DMS114 treated with DMSO at 0.1 percent for 48 hours (cell line): ENCODE measurements around the gene PITPNM2.

ENCODE experiments used
- DNase-seq: peaks from one replicate; lab custom pipeline; 2025; ENCODE audit not compliant: unreplicated experiment; lab: John Stamatoyannopoulos, UW

Gene PITPNM2

GRCh38 chr12:123150744-123151456 lies at the start of gene PITPNM2:
Gene PITPNM2, minus strand, starts transcription at chr12:123151090. Its CDS starts 116,500 bp downstream, at chr12:123034590.
- peak; percentile 23 for DNase-seq

- DNase-seq, result no peak
These were observed 49.5 kb upstream of the PITPNM2 start for GRCh38 chr12:123200414-123200813.

GRCh38 chr12:123199936-123200335 lies 49.0 kb upstream of the PITPNM2 start:
- DNase-seq, result no peak

GRCh38 chr12:123187637-123188036 lies 36.7 kb upstream of the PITPNM2 start:
- no peak for DNase-seq

GRCh38 chr12:123180171-123180570 lies 29.3 kb upstream of the PITPNM2 start:
- no peak for DNase-seq

- no peak for DNase-seq
These were observed 21.1 kb upstream of the PITPNM2 start for GRCh38 chr12:123171967-123172366.

- no peak for DNase-seq
These were observed 16.4 kb upstream of the PITPNM2 start for GRCh38 chr12:123167329-123167728.

GRCh38 chr12:123165537-123165936 lies 14.6 kb upstream of the PITPNM2 start:
- DNase-seq, result no peak

DNA sequence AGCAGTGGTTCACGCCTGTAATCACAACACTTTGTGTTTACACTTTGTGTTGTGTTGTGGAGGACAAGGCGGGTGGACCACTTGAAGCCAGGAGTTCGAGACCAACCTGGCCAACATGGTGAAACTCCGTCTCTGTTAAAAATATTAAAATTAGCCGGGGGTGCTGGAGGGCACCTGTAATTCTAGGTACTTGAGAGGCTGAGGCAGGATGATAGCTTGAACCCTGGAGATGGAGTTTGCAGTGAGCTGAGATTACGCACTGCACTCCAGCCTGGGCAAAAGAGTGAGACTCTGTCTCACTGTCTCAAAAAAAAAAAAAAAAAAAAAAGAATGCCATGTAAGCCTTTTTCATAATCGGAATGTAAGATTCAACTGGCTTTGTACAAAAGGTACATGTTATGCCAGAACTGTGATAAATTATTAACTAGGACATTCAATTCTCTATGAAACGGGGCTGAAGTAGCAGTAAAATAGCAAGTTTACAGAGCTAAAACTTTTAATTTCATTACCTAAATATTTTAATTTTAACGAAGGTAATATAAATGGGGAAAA lies 13.9 kb upstream of the PITPNM2 start:
- DNase-seq, result no peak

- DNase-seq, result no peak
These were observed 13.3 kb upstream of the PITPNM2 start for GRCh38 chr12:123164222-123164621.

DNA sequence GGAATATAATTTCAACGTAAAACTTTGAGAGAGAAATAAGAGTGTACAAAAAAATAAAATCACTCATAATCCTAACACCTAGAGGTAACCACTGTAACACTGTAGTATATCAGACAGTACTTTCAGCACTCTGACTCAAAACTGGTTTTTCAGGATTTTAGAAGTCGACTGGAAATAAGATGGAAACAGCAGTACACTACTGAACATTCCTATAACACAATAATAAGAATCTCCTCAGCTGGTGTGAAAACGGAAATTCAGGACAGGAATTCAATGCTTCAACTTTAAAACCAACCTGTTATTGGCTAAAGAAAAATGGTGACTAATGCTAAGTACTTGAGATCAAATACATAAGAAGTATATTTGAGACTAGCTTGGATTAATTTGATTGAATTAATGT lies 12.3 kb upstream of the PITPNM2 start:
- DNase-seq, result no peak

- no peak for DNase-seq
These were observed 10.1 kb upstream of the PITPNM2 start for GRCh38 chr12:123160801-123161487.

DNA sequence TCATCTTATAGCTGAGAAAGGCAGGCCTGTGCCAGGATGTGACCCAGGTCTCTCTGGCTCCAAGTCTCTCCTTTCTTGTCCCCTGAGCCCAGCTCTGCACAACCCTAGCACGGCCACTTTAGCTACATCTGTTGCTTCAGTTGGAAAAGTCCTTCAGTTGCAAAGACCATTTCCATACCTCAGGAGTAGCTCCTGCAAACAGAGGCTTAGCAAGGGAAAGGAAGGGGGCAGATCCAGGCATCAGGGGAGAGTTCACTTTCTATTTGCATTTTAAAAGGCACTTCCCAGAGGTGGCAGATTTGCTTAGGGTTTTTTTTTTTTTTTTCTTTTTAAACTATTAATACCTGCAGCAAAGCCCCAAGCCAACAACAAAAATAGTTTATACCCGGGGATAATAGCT lies 3.0 kb upstream of the PITPNM2 start:
- no peak for DNase-seq

GRCh38 chr12:123152833-123153232 lies 1.9 kb upstream of the PITPNM2 start:
- no peak for DNase-seq

- DNase-seq, result no peak
These were observed 866 bp upstream of the PITPNM2 start for GRCh38 chr12:123151457-123152454.

DNA sequence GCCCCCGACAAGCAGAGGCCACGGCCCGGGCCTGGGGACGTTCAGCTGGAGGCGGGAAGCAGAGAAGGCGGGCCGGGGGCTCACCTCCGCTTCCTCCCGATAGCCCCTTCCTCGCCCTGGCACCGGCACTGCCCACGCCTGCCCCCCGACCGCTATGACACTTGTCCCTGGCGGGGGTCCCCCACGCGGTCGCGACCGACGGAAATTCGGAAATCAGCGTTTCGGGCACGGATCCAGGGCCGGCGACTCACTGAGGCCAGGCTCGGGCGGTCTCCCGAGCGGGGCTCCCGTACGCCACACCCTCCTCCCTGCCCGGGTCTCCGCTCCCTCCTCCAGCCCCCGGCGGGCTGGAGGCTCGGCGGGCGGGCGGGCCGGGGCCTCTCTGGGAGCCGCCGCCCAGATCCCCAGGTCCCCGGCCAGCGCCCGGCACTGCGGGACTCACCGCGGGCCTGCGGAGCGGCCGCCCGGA lies 581 bp downstream of the PITPNM2 start:
- no peak for DNase-seq

GRCh38 chr12:123149501-123150274 lies 1.2 kb downstream of the PITPNM2 start:
- DNase-seq, result no peak

DNA sequence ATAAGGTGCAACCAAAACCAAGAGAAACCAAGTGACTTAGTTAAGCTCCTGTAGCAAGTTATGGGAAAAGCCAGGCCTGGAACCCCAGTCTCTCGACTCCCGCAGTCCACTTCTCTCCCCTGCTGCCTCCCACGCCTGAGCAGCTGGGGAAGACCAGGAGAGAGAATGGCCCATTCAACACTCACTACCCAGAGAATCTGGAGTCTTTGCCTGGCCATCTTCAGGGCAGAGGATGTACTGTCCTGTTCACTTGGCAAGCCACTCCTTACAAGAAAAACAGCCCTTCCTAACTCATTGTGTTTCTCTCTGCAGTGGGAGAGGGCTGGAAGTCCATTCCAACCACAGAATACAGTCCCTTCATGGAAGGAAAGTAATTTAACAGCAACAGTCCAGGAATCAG lies 1.8 kb downstream of the PITPNM2 start:
- no peak for DNase-seq

- no peak for DNase-seq
These were observed 2.2 kb downstream of the PITPNM2 start for GRCh38 chr12:123148655-123149054.

DNA sequence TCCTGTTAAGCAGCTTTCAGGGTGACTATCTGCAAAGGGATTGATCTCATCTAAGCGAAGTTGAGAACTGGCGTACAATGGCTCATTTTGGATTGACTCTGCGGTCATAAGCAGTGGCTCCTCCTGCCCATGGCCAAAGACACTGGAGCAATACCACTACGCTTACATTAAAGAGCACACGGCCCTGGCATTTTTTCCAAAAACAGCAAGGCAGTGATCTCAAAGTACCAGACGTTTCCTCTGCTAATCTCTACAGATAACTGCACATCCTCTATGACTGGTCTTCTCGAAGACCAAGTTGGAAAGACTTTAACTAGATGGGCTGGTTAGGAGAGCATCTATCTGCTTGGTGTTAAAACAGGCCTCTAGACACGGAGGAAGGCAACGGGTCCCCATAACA lies 2.7 kb downstream of the PITPNM2 start:
- DNase-seq, result no peak
